SK-N-SH treated with all-trans-retinoic acid at 6 μM for 48 hours (cell line): ENCODE measurements around the gene STAMBPL1.

Experiments
- ATAC-seq: fragments of 200-7000 bp; cut with Tn5 transposase; 3 replicates; pipeline ENCODE4 v1.9.1; 2020; ENCODE audit warnings: mild to moderate bottlenecking, moderate library complexity
- ARNTL ChIP-seq: fragments of 450-650 bp; formaldehyde crosslinking; IDR thresholded peaks from 2 replicates; pipeline ENCODE4 v1.5.0; 2020; ENCODE audit warnings: low read depth, mild to moderate bottlenecking, moderate library complexity, borderline replicate concordance
- BACH2 ChIP-seq: fragments of 250-450 bp; sonication (Bioruptor Pico); IDR thresholded peaks from 2 replicates; pipeline ENCODE4 v1.9.0; 2021; ENCODE audit warnings: mild to moderate bottlenecking, borderline replicate concordance
- CSDC2 ChIP-seq: fragments of 250-450 bp; sonication (Bioruptor Pico); IDR thresholded peaks from 2 replicates; pipeline ENCODE4 v1.5.0; 2020; ENCODE audit warnings: mild to moderate bottlenecking, moderate library complexity
- ESRRG ChIP-seq: fragments of 250-450 bp; sonication (Bioruptor Pico); IDR thresholded peaks from 2 replicates; pipeline ENCODE4 v1.6.1; 2021; ENCODE audit warnings: mild to moderate bottlenecking
- GLIS3 ChIP-seq: fragments of 250-450 bp; sonication (Bioruptor Pico); IDR thresholded peaks from 2 replicates; pipeline ENCODE4 v1.5.0; 2020; ENCODE audit warnings: mild to moderate bottlenecking, moderate library complexity
- ISL1 ChIP-seq: fragments of 250-450 bp; sonication (Bioruptor Pico); IDR thresholded peaks from 2 replicates; pipeline ENCODE4 v2.1.2; 2022; ENCODE audit warnings: mild to moderate bottlenecking, moderate library complexity
- PPARA ChIP-seq: fragments of 250-450 bp; sonication (Bioruptor Pico); IDR thresholded peaks from 2 replicates; pipeline ENCODE4 v1.5.0; 2020; ENCODE audit warnings: mild to moderate bottlenecking, borderline replicate concordance
- SNAI2 ChIP-seq: fragments of 250-450 bp; sonication (Bioruptor Pico); IDR thresholded peaks from 2 replicates; pipeline ENCODE4 v1.5.0; 2020; ENCODE audit warnings: mild to moderate bottlenecking, moderate library complexity
- TCF4 ChIP-seq: fragments of 250-450 bp; sonication (Bioruptor Pico); IDR thresholded peaks from 2 replicates; pipeline ENCODE4 v1.8.0; 2021; ENCODE audit warnings: mild to moderate bottlenecking, moderate library complexity, borderline replicate concordance
- TOX ChIP-seq: fragments of 250-450 bp; sonication (Bioruptor Pico); IDR thresholded peaks from 2 replicates; pipeline ENCODE4 v1.8.0; 2021; ENCODE audit warnings: mild to moderate bottlenecking, moderate library complexity, borderline replicate concordance
- ZC3H10 ChIP-seq: fragments of 250-450 bp; sonication (Bioruptor Pico); IDR thresholded peaks from 2 replicates; pipeline ENCODE4 v1.5.1; 2021; ENCODE audit warnings: mild to moderate bottlenecking, moderate library complexity
- ZFP3 ChIP-seq: fragments of 250-450 bp; sonication (Bioruptor Pico); IDR thresholded peaks from 2 replicates; pipeline ENCODE4 v1.5.0; 2020; ENCODE audit warnings: mild to moderate bottlenecking, moderate library complexity
- ZFP30 ChIP-seq: fragments of 450-650 bp; formaldehyde crosslinking; IDR thresholded peaks from 2 replicates; pipeline ENCODE4 v1.5.0; 2022; ENCODE audit warnings: mild to moderate bottlenecking, moderate library complexity
- ZNF565 ChIP-seq: fragments of 450-650 bp; formaldehyde crosslinking; conservative IDR thresholded peaks from 2 replicates; pipeline ENCODE4 v1.5.0; 2020; ENCODE audit warnings: low read depth, mild to moderate bottlenecking, moderate library complexity
- ZNF70 ChIP-seq: fragments of 450-650 bp; formaldehyde crosslinking; IDR thresholded peaks from 2 replicates; pipeline ENCODE4 v1.5.0; 2020; ENCODE audit warnings: mild to moderate bottlenecking, moderate library complexity
- ZNF8 ChIP-seq: fragments of 450-650 bp; formaldehyde crosslinking; IDR thresholded peaks from 2 replicates; pipeline ENCODE4 v1.5.0; 2020; ENCODE audit warnings: mild to moderate bottlenecking, moderate library complexity
- TF ChIP-seq, protein P1 (sequence below): fragments of 250-450 bp; sonication (Bioruptor Pico); IDR thresholded peaks from 2 replicates; pipeline ENCODE4 v1.8.0; 2021; ENCODE audit warnings: low read depth, mild to moderate bottlenecking, moderate library complexity, borderline replicate concordance
- TF ChIP-seq, protein P2 (sequence below): fragments of 250-450 bp; sonication (Bioruptor Pico); IDR thresholded peaks from 2 replicates; pipeline ENCODE4 v1.5.1; 2020; ENCODE audit warnings: low read depth, mild to moderate bottlenecking, moderate library complexity
- TF ChIP-seq, protein P3 (sequence below): fragments of 250-450 bp; sonication (Bioruptor Pico); IDR thresholded peaks from 2 replicates; pipeline ENCODE4 v1.5.0; 2020; ENCODE audit warnings: mild to moderate bottlenecking, moderate library complexity

Gene STAMBPL1

DNA sequence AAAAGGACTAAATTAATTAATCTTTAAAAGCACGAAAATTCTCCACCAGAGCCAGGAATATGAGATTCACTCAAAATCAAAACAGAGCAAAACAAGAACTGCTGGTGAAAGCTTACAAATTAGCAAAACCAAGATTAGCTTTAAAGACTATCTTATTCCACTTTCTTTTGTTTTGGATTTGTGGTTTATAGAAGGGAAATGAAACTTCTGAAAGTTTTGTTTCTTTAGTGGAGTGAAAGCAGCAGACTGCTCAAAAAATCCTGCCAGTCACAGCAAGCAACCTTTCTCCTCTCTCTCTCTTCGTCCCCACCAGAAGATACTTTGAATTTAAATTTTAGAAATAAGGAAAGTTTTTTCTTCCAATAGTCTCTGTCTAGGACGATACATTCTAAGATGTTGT is 64.8 kb downstream of the STAMBPL1 start:
- TF ChIP-seq BACH2 (CRISPR knock-in tag) = no peak
- no peak for TF ChIP-seq ZNF8 (CRISPR knock-in tag)
- no peak for TF ChIP-seq ISL1 (CRISPR knock-in tag)
- no peak for TF ChIP-seq TCF4 (CRISPR knock-in tag)
- TF ChIP-seq TOX (CRISPR knock-in tag) = no peak
- no peak for TF ChIP-seq CSDC2 (CRISPR knock-in tag)
- TF ChIP-seq ZNF70 (CRISPR knock-in tag) = no peak
- TF ChIP-seq PPARA (CRISPR knock-in tag) = no peak
- TF ChIP-seq ESRRG (CRISPR knock-in tag) = no peak
- TF ChIP-seq ARNTL (CRISPR knock-in tag) = no peak
- TF ChIP-seq ZFP3 (CRISPR knock-in tag) = no peak
- TF ChIP-seq, protein P1, sequence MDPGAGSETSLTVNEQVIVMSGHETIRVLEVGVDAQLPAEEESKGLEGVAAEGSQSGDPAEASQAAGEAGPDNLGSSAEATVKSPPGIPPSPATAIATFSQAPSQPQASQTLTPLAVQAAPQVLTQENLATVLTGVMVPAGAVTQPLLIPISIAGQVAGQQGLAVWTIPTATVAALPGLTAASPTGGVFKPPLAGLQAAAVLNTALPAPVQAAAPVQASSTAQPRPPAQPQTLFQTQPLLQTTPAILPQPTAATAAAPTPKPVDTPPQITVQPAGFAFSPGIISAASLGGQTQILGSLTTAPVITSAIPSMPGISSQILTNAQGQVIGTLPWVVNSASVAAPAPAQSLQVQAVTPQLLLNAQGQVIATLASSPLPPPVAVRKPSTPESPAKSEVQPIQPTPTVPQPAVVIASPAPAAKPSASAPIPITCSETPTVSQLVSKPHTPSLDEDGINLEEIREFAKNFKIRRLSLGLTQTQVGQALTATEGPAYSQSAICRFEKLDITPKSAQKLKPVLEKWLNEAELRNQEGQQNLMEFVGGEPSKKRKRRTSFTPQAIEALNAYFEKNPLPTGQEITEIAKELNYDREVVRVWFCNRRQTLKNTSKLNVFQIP = no peak
- TF ChIP-seq GLIS3 (CRISPR knock-in tag) = no peak
- no peak for TF ChIP-seq ZC3H10 (CRISPR knock-in tag)
- no peak for ATAC-seq

DNA sequence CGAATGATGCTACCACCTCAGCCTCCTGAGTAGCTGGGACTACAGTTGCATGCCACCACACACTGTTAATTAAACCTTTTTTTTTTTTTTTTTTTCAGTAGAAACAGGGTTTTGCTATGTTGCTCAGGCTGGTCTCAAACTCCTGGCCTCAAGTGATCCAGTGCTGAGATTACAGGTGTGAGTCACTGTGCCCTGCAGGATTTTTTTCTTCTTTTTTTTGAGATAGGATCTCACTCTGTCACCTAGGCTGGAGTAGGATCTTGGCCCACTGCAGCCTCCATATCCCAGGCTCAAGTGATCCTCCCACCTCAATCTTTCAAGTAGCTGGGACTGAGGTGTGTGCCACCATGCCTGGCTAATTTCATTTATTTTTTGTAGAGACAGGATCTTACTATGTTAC is 66.2 kb downstream of the STAMBPL1 start:
- TF ChIP-seq ESRRG (CRISPR knock-in tag) (no peak), BACH2 (CRISPR knock-in tag) (no peak)
- ATAC-seq = no peak

DNA sequence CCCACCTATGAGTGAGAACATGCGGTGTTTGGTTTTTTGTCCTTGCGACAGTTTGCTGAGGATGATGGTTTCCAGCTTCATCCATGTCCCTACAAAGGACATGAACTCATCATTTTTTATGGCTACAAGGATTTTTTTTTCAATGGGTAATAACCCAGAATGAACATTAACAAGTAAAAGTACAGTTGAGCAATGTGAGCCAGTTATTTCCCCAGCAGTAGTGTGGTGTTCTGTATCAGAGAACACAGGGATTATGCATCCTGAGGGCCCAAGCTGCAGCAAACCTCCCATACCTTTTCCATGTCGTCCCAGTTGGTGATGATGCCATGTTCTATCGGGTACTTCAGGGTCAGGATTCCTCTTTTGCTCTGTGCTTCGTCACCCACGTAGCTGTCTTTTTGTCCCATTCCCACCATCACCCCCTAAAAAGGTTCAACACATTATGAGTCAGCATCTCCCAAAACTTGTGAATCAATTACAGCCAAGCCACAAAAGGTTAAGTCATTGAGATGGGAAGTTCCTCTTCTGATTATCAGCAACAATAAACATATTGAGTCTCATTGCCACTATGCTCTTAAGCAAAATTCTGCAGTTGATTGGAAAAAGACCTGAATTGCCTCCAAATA is 67.0 kb downstream of the STAMBPL1 start:
- ATAC-seq = no peak
- no peak for TF ChIP-seq ARNTL (CRISPR knock-in tag)
- no peak for TF ChIP-seq BACH2 (CRISPR knock-in tag)
- TF ChIP-seq, protein P1 = no peak
- no peak for TF ChIP-seq CSDC2 (CRISPR knock-in tag)

DNA sequence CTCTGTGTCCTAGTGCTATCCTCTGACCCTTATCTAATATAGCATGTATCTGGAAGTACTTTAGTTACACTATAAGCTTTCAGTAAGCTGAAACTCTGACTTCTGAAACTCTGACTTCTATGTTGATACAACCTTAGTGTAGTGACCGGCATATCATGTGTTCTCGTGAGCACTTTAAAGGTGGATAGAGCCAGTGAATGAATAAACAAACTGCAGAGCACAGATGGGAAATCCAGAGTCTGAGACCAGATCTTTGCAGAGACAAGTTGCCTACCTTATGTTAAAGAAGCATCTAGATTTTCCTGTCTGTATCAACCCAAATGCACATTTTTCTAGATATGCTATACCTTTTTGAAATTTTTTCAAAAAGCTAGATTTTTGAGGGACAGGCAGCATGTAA is 69.0 kb downstream of the STAMBPL1 start:
- TF ChIP-seq PPARA (CRISPR knock-in tag) (no peak), ZNF70 (CRISPR knock-in tag) (no peak), ZNF8 (CRISPR knock-in tag) (no peak), BACH2 (CRISPR knock-in tag) (no peak)
- TF ChIP-seq, protein P1 = no peak
- no peak for ATAC-seq

DNA sequence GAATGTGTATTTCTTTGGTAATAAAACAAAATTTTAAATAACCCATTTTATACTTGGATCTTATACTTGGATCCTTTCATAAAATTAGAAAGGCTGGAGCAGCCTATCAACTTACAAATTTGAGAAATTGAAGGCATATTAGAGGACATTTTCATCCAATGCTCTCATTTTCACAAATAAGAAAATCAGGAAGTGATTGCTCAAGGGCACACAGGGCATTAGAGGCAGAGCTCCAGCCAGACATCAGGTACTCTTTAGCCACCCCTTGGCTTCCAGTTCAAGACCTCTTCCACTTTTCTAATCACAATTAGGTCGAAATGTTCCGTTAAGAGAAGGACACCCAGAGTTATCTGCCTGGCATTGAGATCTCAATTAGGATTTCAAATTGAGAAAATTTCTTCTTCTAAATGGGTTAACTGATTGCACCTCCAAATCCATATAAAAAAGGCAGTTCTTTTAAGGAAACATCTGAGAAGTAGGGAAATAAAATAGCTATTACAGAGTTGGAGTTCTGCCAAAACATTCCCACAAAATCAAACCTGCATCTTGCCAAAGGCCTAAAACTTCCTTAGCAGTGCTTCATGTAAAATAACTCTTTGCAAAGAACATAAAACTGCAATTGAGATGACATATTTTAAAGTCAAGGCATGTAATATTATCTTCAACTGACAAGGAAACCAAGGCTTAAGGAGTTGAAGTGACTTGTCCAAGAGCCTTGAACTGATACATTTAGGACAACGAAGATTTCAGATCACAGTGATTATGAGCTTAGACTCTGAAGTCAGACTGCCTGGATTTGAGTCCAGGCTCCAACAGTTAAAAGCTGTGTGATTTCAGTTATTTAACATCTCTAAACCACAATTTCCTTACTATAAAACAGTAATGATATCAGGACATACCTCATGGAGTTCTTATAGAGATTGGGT is 70.1 kb downstream of the STAMBPL1 start:
- TF ChIP-seq BACH2 (CRISPR knock-in tag) (no peak), GLIS3 (CRISPR knock-in tag) (no peak), ARNTL (CRISPR knock-in tag) (no peak), ZNF565 (no peak), ZNF70 (CRISPR knock-in tag) (no peak), CSDC2 (CRISPR knock-in tag) (no peak), ZFP30 (CRISPR knock-in tag) (no peak), TCF4 (CRISPR knock-in tag) (no peak), ISL1 (CRISPR knock-in tag) (no peak), PPARA (CRISPR knock-in tag) (no peak), ZFP3 (CRISPR knock-in tag) (no peak), SNAI2 (no peak)
- TF ChIP-seq, protein P2, sequence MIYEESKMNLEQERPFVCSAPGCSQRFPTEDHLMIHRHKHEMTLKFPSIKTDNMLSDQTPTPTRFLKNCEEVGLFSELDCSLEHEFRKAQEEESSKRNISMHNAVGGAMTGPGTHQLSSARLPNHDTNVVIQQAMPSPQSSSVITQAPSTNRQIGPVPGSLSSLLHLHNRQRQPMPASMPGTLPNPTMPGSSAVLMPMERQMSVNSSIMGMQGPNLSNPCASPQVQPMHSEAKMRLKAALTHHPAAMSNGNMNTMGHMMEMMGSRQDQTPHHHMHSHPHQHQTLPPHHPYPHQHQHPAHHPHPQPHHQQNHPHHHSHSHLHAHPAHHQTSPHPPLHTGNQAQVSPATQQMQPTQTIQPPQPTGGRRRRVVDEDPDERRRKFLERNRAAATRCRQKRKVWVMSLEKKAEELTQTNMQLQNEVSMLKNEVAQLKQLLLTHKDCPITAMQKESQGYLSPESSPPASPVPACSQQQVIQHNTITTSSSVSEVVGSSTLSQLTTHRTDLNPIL (CRISPR knock-in tag) = no peak
- TF ChIP-seq, protein P1 = no peak
- TF ChIP-seq, protein P3, sequence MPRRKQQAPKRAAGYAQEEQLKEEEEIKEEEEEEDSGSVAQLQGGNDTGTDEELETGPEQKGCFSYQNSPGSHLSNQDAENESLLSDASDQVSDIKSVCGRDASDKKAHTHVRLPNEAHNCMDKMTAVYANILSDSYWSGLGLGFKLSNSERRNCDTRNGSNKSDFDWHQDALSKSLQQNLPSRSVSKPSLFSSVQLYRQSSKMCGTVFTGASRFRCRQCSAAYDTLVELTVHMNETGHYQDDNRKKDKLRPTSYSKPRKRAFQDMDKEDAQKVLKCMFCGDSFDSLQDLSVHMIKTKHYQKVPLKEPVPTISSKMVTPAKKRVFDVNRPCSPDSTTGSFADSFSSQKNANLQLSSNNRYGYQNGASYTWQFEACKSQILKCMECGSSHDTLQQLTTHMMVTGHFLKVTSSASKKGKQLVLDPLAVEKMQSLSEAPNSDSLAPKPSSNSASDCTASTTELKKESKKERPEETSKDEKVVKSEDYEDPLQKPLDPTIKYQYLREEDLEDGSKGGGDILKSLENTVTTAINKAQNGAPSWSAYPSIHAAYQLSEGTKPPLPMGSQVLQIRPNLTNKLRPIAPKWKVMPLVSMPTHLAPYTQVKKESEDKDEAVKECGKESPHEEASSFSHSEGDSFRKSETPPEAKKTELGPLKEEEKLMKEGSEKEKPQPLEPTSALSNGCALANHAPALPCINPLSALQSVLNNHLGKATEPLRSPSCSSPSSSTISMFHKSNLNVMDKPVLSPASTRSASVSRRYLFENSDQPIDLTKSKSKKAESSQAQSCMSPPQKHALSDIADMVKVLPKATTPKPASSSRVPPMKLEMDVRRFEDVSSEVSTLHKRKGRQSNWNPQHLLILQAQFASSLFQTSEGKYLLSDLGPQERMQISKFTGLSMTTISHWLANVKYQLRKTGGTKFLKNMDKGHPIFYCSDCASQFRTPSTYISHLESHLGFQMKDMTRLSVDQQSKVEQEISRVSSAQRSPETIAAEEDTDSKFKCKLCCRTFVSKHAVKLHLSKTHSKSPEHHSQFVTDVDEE (CRISPR knock-in tag) = no peak
- ATAC-seq = no peak
